Type B pancreatic cell (in vitro differentiated cells): ENCODE data around the gene TGFBR3L. TPM values are rescaled to one million over a fixed set of nuclear protein-coding genes. Genes with fewer than 3 reads are reported as not detected.

Experiments used
- DNase-seq: peaks from one replicate; pipeline ENCODE4 v3.0.0; 2021; ENCODE audit warnings: mixed read lengths; ENCODE audit not compliant: unreplicated experiment; ENCODE audit errors: extremely low spot score
- H3K27ac Mint-ChIP-seq: 2 replicates; pipeline ENCODE4 v1.8.0; 2021; ENCODE audit warnings: mild to moderate bottlenecking, mixed read lengths
- H3K27me3 Mint-ChIP-seq: 2 replicates; pipeline ENCODE4 v1.8.0; 2021; ENCODE audit warnings: mixed read lengths
- H3K36me3 Mint-ChIP-seq: 2 replicates; pipeline ENCODE4 v1.8.0; 2021; ENCODE audit warnings: mixed read lengths
- H3K4me1 Mint-ChIP-seq: one replicate; pipeline ENCODE4 v1.8.0; 2021; ENCODE audit warnings: mixed read lengths; ENCODE audit not compliant: unreplicated experiment
- H3K4me3 Mint-ChIP-seq: 2 replicates; pipeline ENCODE4 v1.8.0; 2021; ENCODE audit warnings: mild to moderate bottlenecking, mixed read lengths
- H3K9me3 Mint-ChIP-seq: 2 replicates; pipeline ENCODE4 v1.8.0; 2021; ENCODE audit warnings: mixed read lengths
- total RNA-seq: library from RNA; stranded (reverse); gene quantifications from 2 replicates; pipeline ENCODE4 v1.2.1, GENCODE V29; 2021; ENCODE audit warnings: low replicate concordance
- TF ChIP-seq, protein P1 (sequence below): fragments of 200-600 bp; sonication (generic); conservative IDR thresholded peaks from 2 replicates; pipeline ENCODE4 v1.5.0; 2021; ENCODE audit warnings: antibody characterized with exemption, mild to moderate bottlenecking

Gene TGFBR3L
- total RNA-seq, 1 donor from 2014 or later, result 1.1 TPM

DNA sequence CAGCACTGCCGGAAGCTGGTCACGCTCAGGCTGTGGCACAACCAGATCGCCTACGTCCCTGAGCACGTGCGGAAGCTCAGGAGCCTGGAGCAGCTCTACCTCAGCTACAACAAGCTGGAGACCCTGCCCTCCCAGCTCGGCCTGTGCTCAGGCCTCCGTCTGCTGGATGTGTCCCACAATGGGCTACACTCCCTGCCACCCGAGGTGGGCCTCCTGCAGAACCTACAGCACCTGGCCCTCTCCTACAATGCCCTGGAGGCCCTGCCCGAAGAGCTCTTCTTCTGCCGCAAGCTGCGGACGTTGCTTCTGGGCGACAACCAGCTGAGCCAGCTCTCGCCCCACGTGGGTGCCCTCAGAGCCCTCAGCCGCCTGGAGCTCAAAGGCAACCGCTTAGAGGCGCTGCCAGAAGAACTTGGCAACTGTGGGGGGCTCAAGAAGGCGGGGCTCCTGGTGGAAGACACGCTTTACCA, 14.2 kb upstream of the TGFBR3L start:
- H3K9me3 Mint-ChIP-seq, result no peaks in the 10 kb centered on the region
- H3K36me3 Mint-ChIP-seq, result no peaks in the 10 kb centered on the region
- no peak overlapping the region for H3K27ac Mint-ChIP-seq
- H3K4me3 Mint-ChIP-seq, result no peak overlapping the region
- TF ChIP-seq, protein P1, sequence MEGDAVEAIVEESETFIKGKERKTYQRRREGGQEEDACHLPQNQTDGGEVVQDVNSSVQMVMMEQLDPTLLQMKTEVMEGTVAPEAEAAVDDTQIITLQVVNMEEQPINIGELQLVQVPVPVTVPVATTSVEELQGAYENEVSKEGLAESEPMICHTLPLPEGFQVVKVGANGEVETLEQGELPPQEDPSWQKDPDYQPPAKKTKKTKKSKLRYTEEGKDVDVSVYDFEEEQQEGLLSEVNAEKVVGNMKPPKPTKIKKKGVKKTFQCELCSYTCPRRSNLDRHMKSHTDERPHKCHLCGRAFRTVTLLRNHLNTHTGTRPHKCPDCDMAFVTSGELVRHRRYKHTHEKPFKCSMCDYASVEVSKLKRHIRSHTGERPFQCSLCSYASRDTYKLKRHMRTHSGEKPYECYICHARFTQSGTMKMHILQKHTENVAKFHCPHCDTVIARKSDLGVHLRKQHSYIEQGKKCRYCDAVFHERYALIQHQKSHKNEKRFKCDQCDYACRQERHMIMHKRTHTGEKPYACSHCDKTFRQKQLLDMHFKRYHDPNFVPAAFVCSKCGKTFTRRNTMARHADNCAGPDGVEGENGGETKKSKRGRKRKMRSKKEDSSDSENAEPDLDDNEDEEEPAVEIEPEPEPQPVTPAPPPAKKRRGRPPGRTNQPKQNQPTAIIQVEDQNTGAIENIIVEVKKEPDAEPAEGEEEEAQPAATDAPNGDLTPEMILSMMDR, result no peak
- peaks cover 11% of the 10 kb centered on the region for H3K4me1 Mint-ChIP-seq
- DNase-seq, result no peak
- no peaks in the 10 kb centered on the region for H3K27me3 Mint-ChIP-seq

DNA sequence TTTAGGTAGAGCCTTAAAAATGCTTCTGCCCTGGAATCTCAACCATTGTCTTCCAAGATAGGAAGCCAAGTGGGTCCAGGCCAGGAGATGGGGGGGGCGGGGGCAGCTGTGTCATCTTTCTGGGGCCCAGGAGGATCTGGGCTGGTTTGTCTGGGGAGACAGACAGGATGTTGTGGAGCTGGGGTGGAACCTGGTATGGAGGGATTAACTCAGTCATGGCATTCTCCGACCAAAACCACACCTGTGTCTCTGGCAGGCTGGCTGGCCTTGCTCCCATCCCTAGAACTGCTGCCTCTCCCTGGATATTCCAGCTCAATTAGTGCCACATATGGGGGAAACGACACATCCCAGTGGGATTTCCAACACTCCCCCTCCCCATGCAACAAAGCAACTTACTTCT, 13.7 kb upstream of the TGFBR3L start:
- H3K9me3 Mint-ChIP-seq, result no peaks in the 10 kb centered on the region
- no peaks in the 10 kb centered on the region for H3K36me3 Mint-ChIP-seq
- TF ChIP-seq, protein P1, result no peak
- no peak overlapping the region for H3K4me3 Mint-ChIP-seq
- H3K27ac Mint-ChIP-seq, result no peak overlapping the region
- peaks cover 15% of the 10 kb centered on the region for H3K4me1 Mint-ChIP-seq
- H3K27me3 Mint-ChIP-seq, result no peaks in the 10 kb centered on the region
- DNase-seq, result no peak

DNA sequence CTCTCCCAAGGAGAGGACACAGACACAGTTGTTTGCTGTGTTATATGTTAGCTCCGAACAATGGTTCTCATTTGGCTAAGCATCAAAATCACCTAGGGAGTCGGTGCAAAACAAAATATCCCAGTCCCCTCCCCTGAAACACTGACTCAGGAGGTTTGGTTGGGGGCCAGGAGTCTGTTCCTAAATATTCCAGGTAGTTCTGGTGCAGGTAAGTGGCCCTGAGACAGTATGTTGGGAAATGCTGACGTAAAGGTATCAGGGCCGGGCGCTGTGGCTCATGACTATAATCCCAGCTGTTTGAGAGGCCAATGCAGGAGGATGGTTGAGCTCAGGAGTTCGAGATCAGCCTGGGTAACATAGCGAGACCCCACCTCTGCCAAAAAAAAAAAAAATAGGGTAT, 13.3 kb upstream of the TGFBR3L start:
- Mint-ChIP-seq H3K36me3 (no peaks in the 10 kb centered on the region), H3K27ac (peak overlapping the region; percentile 13), H3K4me3 (no peak overlapping the region), H3K4me1 (peaks cover 15% of the 10 kb centered on the region), H3K9me3 (no peaks in the 10 kb centered on the region), H3K27me3 (no peaks in the 10 kb centered on the region)
- TF ChIP-seq, protein P1, result no peak
- DNase-seq, result no peak

DNA sequence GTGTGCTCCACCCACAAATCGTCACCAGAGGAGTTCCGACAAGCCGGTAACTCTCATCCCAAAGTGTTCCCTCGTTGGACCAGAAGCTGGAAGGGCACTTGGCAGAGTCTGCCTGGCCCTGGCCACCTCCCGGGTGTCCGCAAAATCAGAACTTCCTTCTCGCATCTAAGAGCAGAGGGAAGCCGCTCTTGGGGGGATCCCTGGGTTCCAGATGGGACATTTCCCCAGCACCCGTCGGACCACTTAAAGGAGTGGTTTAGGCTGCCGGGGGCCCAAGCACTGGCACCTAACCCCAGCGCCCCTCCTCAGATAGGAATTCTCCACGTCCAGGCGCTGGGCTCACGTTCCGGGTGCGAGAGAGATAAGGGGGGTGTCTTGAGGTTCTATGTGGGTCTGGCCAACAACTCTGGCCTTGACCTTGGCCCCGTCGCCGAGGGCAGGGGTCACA, 11.8 kb upstream of the TGFBR3L start:
- Mint-ChIP-seq H3K27ac (peak overlapping the region; percentile 97), H3K27me3 (no peaks in the 10 kb centered on the region), H3K4me3 (peak overlapping the region; percentile 92), H3K9me3 (no peaks in the 10 kb centered on the region), H3K4me1 (peaks cover 11% of the 10 kb centered on the region), H3K36me3 (no peaks in the 10 kb centered on the region)
- TF ChIP-seq, protein P1, result no peak
- DNase-seq, result no peak

DNA sequence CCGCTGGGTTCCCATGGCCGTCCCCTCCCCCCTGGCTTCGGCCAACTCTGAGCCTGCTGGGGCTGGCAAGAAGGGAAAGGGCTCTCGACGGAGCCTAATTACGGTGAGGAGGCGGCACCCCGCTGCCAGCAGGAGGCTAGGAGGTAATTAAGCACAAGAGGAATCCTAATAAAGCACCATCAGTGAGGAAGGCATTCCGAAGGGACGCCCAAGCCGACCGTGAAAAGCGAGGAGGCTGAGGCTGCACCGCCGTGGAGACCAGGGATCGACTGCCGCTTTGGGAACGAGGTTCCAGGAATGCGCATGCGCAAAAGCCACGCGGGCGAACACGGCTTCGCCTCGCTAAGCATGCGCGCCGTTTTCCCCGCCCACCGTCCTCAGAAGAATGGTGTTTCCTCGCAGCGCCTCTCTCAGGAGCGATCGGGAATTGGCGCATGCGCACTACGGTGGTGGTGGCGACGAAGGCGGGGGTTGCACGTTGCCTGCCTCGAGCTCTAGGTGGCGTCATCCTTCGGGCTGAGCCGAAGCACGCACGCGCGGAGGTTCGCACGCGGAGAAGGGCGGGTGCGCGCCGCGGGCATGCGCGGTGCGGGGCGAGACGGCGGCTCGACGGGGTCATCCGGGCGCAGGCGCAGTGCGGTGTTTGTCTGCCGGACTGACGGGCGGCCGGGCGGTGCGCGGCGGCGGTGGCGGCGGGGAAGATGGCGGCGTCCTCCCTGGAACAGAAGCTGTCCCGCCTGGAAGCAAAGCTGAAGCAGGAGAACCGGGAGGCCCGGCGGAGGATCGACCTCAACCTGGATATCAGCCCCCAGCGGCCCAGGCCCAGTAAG, 11.2 kb upstream of the TGFBR3L start, which contains the start of gene MAP2K7:
MAP2K7 (plus strand) TSS at position 634 of the 830 bp plus-strand sequence; CDS start at position 702, 68 bp downstream.
- Mint-ChIP-seq H3K27ac (peak within 1 kb of the TSS; percentile 97), H3K27me3 (no peaks in the 10 kb centered on the region)

More for the DNA sequence above, 11.2 kb upstream of the TGFBR3L start, which contains the start of gene MAP2K7:
- Mint-ChIP-seq H3K4me3 (peak within 1 kb of the TSS; percentile 92), H3K36me3 (no peaks in the 10 kb centered on the region), H3K9me3 (no peaks in the 10 kb centered on the region), H3K4me1 (peaks cover 11% of the 10 kb centered on the region)
- TF ChIP-seq, protein P1, result peak; percentile 52
- peak; percentile 100 for DNase-seq
